Right renal pelvis (tissue), 4 donors: ENCODE results near the gene GPC6. TPM values are rescaled to one million over a fixed set of nuclear protein-coding genes. Genes with fewer than 3 reads are reported as not detected.
"Not testable (repeated sequence)": the region's sequence is repeated elsewhere in the genome, so short reads cannot be mapped to it uniquely, and the experiment has no call there.

Experiments
- DNase-seq, 4 donors: peaks; one replicate each; pipeline ENCODE4 v3.0.0-alpha.2; 2013; ENCODE audit warnings: low read depth in 4 of 4, low spot score in 3 of 4, missing footprints in 1 of 4
- polyA plus RNA-seq, 4 donors: library from polyadenylated mRNA; unstranded; fragments of 120-200 nt; gene quantifications; one replicate each; pipeline ENCODE4 v1.2.1, GENCODE V29; 2013; ENCODE audit not compliant: insufficient read length in 4 of 4

The GPC6 gene
- polyA plus RNA-seq, 4 donors: 64.7 to 74.0 (median 65.9) TPM

DNA sequence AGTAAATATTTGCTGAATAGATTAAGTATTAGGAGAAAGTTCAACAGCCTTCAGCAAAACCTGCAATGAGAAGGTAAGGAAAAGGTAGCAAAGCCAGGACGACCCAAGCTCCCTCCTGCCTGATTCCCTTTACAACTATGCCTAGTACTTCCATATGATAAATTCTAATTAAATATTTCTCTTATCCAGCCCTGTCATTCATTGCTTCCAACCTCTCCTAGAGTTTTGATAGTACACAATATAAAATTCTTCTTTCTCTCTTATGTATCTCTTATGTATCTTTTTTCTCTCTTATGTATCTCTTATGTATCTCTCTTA is 1065.7 kb downstream of the GPC6 start:
- no peak for DNase-seq

DNA sequence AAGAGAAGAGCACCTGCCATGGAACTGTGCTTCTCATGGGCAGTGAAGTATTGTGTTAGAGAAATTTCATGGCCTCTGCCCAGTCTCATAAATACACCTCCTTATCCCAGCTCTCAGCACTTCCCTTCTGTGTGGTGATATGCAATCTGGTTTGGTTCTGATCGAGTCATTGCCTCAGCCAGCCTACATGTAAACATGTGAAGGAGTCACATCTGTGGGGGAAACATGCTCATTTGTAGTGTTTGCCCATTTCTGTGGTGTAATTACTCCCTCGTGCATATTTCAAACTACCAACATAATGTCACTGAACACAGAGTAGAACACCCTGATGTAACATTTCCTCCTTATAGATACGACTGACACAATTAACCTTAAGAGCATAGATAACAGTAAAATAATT is 1069.9 kb downstream of the GPC6 start:
- DNase-seq: no peak

GRCh38 chr13:94298346-94298745 is 1071.7 kb downstream of the GPC6 start:
- no peak for DNase-seq

DNA sequence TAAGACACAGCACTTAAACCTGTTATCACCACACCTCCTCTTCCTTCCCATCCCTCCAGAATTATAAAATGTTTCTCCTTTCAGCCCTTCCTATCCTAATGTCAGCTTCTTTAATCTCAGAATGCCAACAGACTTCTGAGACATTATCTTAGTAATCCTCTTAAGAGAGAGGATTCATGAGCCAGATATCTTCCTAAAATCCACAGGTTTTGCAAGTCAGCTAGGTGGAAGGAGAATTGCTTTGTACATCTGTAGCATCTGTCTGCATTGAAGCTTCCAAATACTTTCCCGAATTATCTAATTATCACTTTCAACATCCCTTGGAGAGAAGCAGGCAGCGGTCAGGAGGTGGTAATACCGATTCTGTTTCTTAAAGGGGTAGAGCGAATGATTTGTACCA is 1073.8 kb downstream of the GPC6 start:
- no peak for DNase-seq

DNA sequence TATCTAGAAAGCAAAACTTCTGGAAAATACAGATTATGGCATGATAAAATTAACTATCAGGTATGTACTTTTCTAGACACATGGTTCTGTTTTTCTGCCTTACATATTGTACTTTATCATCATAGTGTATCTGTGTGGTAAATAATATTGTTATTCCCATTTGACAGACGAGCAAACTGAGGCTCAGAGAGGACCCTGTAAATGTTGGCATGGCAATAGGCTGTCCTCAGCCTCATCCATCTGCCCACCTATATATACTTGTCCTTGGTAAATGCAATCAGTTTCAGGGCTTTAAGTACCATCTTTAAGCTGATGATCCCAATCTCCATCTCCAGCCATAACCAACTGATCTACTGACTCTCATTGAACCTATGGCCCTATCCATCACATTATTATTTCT is 1074.9 kb downstream of the GPC6 start:
- no peak for DNase-seq

- DNase-seq: not testable (repeated sequence)
These were observed 1076.4 kb downstream of the GPC6 start for GRCh38 chr13:94302847-94303565.

DNA sequence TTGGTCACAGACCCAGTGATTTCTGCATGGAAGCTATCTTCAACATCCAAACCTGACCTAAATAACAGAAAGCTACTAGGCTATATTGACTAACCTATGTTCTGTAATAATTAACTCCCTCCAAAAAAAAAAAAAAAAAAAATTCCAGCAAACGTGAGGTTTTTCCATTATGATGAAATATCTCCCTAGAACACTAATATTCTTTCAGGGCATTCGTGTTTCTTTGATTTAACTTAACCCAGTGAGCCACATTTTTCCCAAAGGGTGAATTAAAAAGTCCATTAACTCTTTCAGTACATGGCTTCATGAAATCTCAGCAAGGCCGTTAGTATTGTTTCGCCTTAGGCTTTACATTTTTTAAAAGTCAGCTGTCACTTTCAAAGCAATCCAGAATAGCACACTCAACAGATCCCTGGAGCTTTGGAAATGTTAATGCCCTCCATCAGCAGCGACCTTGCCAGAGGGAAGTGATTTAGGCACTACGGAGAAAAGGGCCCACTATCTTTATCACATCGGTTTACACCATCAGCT is 1077.1 kb downstream of the GPC6 start:
- no peak for DNase-seq

- no peak for DNase-seq
These were observed 1078.4 kb downstream of the GPC6 start for GRCh38 chr13:94305033-94305432.

DNA sequence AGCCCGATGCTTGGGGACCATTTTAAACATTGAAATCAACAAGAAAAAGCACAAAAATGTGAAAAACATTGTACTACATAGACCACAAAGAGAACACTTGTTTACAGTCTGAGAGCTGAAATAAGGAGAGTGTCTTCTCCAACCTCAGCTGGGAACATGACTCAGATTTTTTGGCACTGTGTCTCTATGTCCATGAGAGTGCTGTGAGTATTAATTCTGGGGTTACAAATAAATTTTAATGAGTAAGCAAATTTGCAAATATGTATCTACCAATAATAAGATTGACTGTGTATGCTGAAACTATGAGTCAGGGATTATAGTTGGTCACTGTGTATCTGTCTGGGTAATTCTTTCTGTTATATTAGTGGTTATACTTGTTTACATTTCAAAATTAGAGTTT is 1078.9 kb downstream of the GPC6 start:
- no peak for DNase-seq

DNA sequence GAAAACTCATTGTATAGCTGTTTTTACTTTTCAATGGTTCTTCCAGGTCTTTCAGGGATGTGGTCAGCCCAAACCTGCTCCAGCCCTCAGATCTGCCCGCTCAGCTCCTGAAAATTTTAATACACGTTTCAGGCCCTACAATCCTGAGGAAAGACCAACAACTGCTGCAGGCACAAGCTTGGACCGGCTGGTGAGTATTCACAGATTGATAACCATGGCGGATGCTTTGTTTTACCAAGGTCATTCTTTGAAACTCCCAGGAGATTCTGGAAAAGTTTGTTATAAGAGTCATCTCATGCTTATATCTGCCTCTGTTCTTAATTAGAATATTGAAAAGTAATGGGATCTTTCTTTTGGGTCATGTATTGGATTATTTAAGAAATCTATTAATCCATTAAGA is 1079.3 kb downstream of the GPC6 start:
- no peak for DNase-seq

DNA sequence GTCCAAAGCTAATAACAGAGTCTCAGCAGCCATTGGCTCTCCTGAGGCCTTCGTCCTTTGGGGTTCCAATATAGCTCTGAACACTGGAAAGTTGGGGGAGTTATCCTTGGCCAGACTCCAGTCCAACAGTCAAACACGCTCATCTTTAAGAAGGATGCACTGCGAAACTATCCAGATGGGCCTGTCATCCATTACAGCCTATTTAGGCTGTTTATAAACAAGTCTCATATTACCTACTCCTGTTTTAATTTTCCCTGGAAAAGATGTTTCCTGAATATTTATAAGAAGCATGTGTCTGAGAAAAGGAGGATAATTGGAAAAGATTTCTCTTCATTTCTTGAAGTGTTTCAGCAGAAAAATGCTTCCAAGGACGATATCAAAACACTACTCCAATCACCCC is 1082.2 kb downstream of the GPC6 start:
- DNase-seq: no peak

GRCh38 chr13:94309576-94309975 is 1083.0 kb downstream of the GPC6 start:
- no peak for DNase-seq

- DNase-seq: no peak
These were observed 1083.6 kb downstream of the GPC6 start for GRCh38 chr13:94309997-94310855.

- no peak for DNase-seq
These were observed 1085.3 kb downstream of the GPC6 start for GRCh38 chr13:94311893-94312292.

DNA sequence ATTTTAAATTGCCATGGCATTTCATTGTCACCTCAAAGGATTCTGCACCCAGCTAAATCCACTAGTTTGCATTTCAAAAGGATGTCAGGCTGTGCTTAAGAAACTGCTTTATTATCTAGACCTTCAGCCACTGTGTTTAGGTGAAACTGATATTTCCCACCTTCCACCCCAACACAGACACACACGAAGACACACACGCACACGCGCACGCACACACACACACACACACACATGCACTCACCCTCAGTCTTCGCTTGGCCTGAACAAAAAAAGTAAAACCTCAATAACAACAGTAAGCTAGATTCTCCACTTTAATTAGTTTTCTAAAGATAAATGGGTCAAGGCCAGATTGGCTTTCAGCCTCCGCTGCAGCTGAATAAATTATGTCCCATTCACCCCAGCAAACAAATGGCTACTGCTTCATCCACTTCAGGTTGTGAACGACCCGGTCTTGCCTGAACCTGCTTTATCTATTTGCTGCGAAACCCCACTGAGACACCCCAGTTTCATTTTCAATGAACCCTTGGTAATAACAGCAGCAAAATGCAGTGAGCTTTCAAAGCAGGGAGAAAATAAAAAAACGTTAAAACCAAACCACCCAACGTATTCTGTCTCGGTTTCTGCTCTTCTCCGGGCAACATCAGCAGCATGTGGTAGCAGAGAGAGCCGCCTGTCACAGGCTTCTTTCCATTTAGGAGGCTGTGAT is 1086.1 kb downstream of the GPC6 start:
- DNase-seq: no peak

DNA sequence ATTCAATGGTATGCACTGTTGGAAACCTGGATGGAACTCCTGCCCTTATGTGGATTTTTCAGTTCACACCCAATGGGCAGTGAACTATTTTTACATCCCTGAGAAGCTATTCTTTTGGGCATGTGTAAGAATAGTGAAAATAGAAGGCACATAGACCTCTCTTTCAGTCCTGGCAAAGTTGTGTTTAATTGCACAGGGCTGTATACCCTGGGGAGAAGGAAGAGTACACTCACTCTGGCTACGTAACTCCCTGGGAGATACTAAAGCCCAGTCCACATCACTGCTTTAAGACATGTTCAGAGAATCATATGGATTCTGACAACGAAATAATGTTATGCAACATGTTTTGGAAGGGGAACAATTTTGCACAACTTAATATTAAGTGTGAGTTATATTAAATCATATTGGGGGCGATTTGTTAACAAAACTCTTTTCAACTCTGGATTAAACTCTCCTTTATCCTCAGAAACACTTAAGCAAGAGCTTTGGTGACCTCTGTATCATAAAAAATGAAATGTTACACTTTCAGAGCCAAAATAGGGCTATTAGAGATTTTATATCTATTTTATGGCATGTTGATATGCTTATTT is 1086.8 kb downstream of the GPC6 start:
- no peak for DNase-seq

DNA sequence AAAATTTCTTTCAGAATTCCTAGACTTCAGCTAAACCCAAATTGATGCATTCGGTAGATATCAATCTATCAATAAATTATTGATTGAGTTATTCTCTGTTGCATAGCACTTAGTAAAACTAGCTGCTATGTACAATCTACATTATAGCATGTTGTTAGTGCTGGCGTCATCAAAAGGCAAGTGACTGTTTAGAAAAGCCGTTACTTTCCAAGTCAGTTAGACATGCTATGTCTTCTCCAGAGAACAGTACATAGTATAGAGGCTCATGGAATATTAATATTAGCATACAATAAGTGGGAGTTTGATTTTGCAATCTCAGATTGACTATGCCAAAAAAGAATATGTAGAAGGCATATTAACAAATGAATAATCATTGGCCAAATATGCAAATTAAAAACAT is 1087.3 kb downstream of the GPC6 start:
- no peak for DNase-seq

- DNase-seq: no peak
These were observed 1088.6 kb downstream of the GPC6 start for GRCh38 chr13:94315188-94315587.

DNA sequence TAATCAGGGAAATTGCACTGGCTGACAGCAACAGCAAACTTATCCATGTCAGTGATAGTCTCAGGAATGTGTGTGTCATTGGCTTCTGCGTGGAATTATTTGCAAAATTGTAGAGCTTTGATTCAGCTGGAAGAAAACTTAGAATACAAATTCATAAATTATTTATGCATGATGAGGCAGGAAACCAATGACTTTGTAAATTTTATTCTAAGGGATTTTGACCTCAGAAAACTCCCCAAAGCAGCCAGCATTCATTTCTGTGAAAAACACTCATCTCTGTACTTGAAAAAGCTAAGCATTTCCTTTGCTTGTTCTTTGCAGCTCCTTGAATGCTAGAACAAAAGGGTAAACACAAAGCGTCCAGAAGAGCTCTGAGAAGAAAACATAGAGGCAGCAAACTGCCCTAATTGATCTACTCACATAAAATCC is 1090.5 kb downstream of the GPC6 start:
- DNase-seq: no peak

GRCh38 chr13:94318418-94318817 is 1091.8 kb downstream of the GPC6 start:
- DNase-seq: no peak

- DNase-seq: no peak
These were observed 1092.9 kb downstream of the GPC6 start for GRCh38 chr13:94319501-94319900.
